Caco-2 (cell line): ENCODE data around the gene KCTD21. TPM values are rescaled to one million over a fixed set of nuclear protein-coding genes. Genes with fewer than 3 reads are reported as not detected.

Source experiments
- BruUV-seq: library from RNA; stranded (reverse); fragments of 400-500 nt; replicated peaks from 2 replicates; lab custom pipeline; 2021; lab: Mats Ljungman, UMichigan
- CTCF ChIA-PET: fragments of 300-600 bp; sonication (Branson Sonifier 250); formaldehyde crosslinking; loops from one replicate; lab custom pipeline; 2022; ENCODE audit warnings: antibody characterized with exemption; lab: Charles Lee
- POLR2A ChIA-PET: fragments of 300-600 bp; sonication (Branson Sonifier 250); formaldehyde crosslinking; loops from one replicate; lab custom pipeline; 2022; ENCODE audit warnings: antibody characterized with exemption; lab: Charles Lee
- DNase-seq, 2 experiments: peaks; one replicate each; pipeline versions ENCODE4 v3.0.0 to v3.0.0-alpha.2; 2020 to 2022
- H3K27me3 ChIP-seq: replicated peaks from 2 replicates; pipeline ENCODE4 v1.6.0; 2011; ENCODE audit warnings: low read length; ENCODE audit not compliant: control insufficient read depth, insufficient read depth
- H3K36me3 ChIP-seq: 2 replicates; pipeline ENCODE4 v1.5.1; 2011; ENCODE audit warnings: low read length; ENCODE audit not compliant: control insufficient read depth, insufficient read depth
- H3K4me1 ChIP-seq: fragments of 250-450 bp; sonication (Bioruptor Pico); 2 replicates; pipeline ENCODE4 v1.5.1; 2020; ENCODE audit warnings: mild to moderate bottlenecking
- H3K4me3 ChIP-seq: 2 replicates; pipeline ENCODE4 v1.5.1; 2011; ENCODE audit warnings: low read depth, mild to moderate bottlenecking, control low read depth, low read length
- H3K9me3 ChIP-seq: fragments of 250-450 bp; sonication (Bioruptor Pico); 2 replicates; pipeline ENCODE4 v1.5.1; 2020; ENCODE audit warnings: mild to moderate bottlenecking, moderate library complexity
- H3K27ac Mint-ChIP-seq: one replicate; pipeline ENCODE4 v1.8.0; 2022; ENCODE audit warnings: mixed read lengths; ENCODE audit not compliant: unreplicated experiment
- H3K27me3 Mint-ChIP-seq: one replicate; pipeline ENCODE4 v1.8.0; 2022; ENCODE audit warnings: mixed read lengths; ENCODE audit not compliant: insufficient read depth, unreplicated experiment
- H3K36me3 Mint-ChIP-seq: one replicate; pipeline ENCODE4 v1.8.0; 2022; ENCODE audit warnings: mild to moderate bottlenecking, mixed read lengths; ENCODE audit not compliant: insufficient read depth, unreplicated experiment
- H3K4me1 Mint-ChIP-seq: one replicate; pipeline ENCODE4 v1.8.0; 2022; ENCODE audit warnings: low read depth, mixed read lengths; ENCODE audit not compliant: unreplicated experiment
- H3K4me3 Mint-ChIP-seq: one replicate; pipeline ENCODE4 v1.8.0; 2022; ENCODE audit warnings: mild to moderate bottlenecking, moderate library complexity, mixed read lengths; ENCODE audit not compliant: unreplicated experiment
- H3K9me3 Mint-ChIP-seq: one replicate; pipeline ENCODE4 v1.8.0; 2022; ENCODE audit warnings: mixed read lengths; ENCODE audit not compliant: unreplicated experiment
- intact Hi-C: fragments of 100-400 bp; cut with micrococcal nuclease; formaldehyde crosslinking; loops from one replicate; pipeline ENCODE4 v1.10.0; 2022; ENCODE audit not compliant: unreplicated experiment
- total RNA-seq: library from RNA; stranded (reverse); gene quantifications from 2 replicates; pipeline ENCODE4 v1.2.3, GENCODE V29; 2022
- TF ChIP-seq, protein P1 (sequence below), 2 experiments: fragments of 200-600 bp in 1 of 2; IDR thresholded peaks; 1 replicate in 1 of 2; 2 replicates in 1 of 2; pipeline versions ENCODE4 v1.5.1 to v1.8.0; 2011 to 2022; ENCODE audit warnings: antibody characterized with exemption in 1 of 2, control low read depth in 1 of 2, inconsistent platforms in 1 of 2, low read depth in 1 of 2, low read length in 1 of 2, mild to moderate bottlenecking in 1 of 2, moderate library complexity in 1 of 2; ENCODE audit not compliant: insufficient read depth in 1 of 2, severe bottlenecking in 1 of 2, unreplicated experiment in 1 of 2

KCTD21 gene
- total RNA-seq, 1 experiment from 2014 or later, result 6.4 TPM

GRCh38 chr11:78217650-78218541 lies 29.5 kb upstream of the KCTD21 start:
- Histone ChIP-seq H3K4me1 (no peaks in the 10 kb centered on the region), H3K36me3 (peaks cover 3% of the 10 kb centered on the region; the same call in 1 of the 2 replicates), H3K27me3 (no peaks in the 10 kb centered on the region), H3K9me3 (no peaks in the 10 kb centered on the region), H3K4me3 (no peak overlapping the region)
- TSS peak; percentile 25 for BruUV-seq
- ChIA-PET POLR2A (no interaction called here), CTCF (interaction anchor here (0.8 kb wide), 1 partner anchor 347 kb away, joined by 3 read pairs; no protein-coding TSS in a partner anchor)
- Mint-ChIP-seq H3K36me3 (peaks cover 76% of the 10 kb centered on the region), H3K4me3 (no peak overlapping the region), H3K27me3 (no peaks in the 10 kb centered on the region), H3K9me3 (no peaks in the 10 kb centered on the region), H3K4me1 (peaks cover 7% of the 10 kb centered on the region), H3K27ac (no peak overlapping the region)
- intact Hi-C loops, result no loop called here
- no peak for DNase-seq
- TF ChIP-seq, protein P1, sequence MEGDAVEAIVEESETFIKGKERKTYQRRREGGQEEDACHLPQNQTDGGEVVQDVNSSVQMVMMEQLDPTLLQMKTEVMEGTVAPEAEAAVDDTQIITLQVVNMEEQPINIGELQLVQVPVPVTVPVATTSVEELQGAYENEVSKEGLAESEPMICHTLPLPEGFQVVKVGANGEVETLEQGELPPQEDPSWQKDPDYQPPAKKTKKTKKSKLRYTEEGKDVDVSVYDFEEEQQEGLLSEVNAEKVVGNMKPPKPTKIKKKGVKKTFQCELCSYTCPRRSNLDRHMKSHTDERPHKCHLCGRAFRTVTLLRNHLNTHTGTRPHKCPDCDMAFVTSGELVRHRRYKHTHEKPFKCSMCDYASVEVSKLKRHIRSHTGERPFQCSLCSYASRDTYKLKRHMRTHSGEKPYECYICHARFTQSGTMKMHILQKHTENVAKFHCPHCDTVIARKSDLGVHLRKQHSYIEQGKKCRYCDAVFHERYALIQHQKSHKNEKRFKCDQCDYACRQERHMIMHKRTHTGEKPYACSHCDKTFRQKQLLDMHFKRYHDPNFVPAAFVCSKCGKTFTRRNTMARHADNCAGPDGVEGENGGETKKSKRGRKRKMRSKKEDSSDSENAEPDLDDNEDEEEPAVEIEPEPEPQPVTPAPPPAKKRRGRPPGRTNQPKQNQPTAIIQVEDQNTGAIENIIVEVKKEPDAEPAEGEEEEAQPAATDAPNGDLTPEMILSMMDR (IDR thresholded peaks at IDR 0.05; ENCODE audit: insufficient read depth in 1 of 2, low read depth in 1 of 2, low read length in 1 of 2, severe bottlenecking in 1 of 2, unreplicated experiment in 1 of 2), result no peak

DNA sequence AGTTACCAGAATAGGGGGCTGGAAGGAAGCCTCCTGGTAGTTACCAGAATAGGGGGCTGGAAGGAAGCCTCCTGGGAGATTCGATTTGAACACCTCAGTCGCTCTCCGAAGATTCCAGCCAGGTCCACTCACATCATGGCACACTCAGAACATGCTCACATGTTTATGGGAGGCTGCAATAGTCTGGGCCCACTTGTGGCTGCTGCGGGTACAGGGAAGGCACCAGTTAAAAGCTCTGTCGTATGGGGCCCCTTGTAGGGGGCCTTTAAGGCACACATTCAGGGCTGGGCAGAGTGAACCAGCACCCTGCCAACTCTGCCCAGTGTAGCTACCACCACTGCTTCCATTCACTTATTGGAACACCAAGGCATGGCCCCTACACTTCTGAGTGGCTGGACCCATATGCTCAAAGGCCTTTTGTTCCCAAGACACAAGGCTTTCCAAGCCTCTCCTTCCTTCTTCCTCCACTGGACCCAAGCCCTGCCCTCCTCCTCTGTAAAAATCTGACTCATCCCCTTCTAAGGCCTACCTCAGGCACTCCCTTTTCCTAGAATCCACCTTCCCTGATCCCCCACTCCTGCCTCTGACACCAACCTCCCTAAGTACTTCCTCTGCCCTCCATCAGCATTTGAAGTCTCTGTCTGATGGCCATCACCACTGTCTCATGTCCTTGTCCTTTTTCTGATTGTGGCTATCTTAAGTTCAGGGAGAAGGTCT lies 28.3 kb upstream of the KCTD21 start:
- BruUV-seq, result no TSS peak
- CTCF ChIA-PET, result no interaction called here
- DNase-seq, result no peak
- Mint-ChIP-seq H3K27ac (peak overlapping the region; percentile 2), H3K4me1 (peaks cover 7% of the 10 kb centered on the region), H3K36me3 (peaks cover 81% of the 10 kb centered on the region), H3K27me3 (no peaks in the 10 kb centered on the region), H3K9me3 (no peaks in the 10 kb centered on the region), H3K4me3 (no peak overlapping the region)
- Histone ChIP-seq H3K36me3 (peaks cover 1% of the 10 kb centered on the region; the same call in 1 of the 2 replicates), H3K27me3 (no peaks in the 10 kb centered on the region), H3K4me1 (no peaks in the 10 kb centered on the region), H3K4me3 (no peak overlapping the region), H3K9me3 (no peaks in the 10 kb centered on the region)
- intact Hi-C loops, result no loop called here
- POLR2A ChIA-PET, result no interaction called here
- TF ChIP-seq, protein P1 (IDR thresholded peaks at IDR 0.05; ENCODE audit: insufficient read depth in 1 of 2, low read depth in 1 of 2, low read length in 1 of 2, severe bottlenecking in 1 of 2, unreplicated experiment in 1 of 2), result no peak

DNA sequence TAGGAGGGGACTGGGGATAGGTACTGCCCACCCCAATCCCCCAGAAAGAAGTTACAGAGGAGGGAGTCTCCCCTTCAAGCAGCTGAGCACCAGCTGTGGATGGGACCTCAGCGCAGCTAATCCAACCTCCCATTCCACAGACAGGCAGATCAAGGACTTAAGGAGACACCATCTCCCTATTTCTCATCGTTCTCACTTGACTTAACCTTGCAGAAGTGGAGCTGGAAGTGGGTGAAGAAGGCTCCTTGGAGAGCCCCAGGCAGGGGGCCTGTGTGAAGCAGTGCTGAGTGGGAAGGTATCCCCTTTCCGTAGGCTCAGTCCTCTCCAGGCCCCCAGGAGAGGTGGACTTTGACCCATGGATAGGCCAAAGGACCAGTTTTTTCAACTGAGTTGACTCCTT lies 27.6 kb upstream of the KCTD21 start:
- intact Hi-C loops, result no loop called here
- no peaks in the 10 kb centered on the region for H3K27me3 ChIP-seq
- ChIA-PET CTCF (no interaction called here), POLR2A (no interaction called here)
- no peaks in the 10 kb centered on the region for H3K9me3 ChIP-seq
- H3K36me3 Mint-ChIP-seq, result peaks cover 81% of the 10 kb centered on the region
- BruUV-seq, result no TSS peak
- no peaks in the 10 kb centered on the region for H3K4me1 ChIP-seq
- peaks cover 7% of the 10 kb centered on the region for H3K4me1 Mint-ChIP-seq
- peaks cover 1% of the 10 kb centered on the region; the same call in 1 of the 2 replicates for H3K36me3 ChIP-seq
- TF ChIP-seq, protein P1 (IDR thresholded peaks at IDR 0.05; ENCODE audit: insufficient read depth in 1 of 2, low read depth in 1 of 2, low read length in 1 of 2, severe bottlenecking in 1 of 2, unreplicated experiment in 1 of 2), result no peak
- H3K27me3 Mint-ChIP-seq, result no peaks in the 10 kb centered on the region
- H3K27ac Mint-ChIP-seq, result no peak overlapping the region
- H3K4me3 Mint-ChIP-seq, result no peak overlapping the region
- H3K9me3 Mint-ChIP-seq, result no peaks in the 10 kb centered on the region
- DNase-seq, result no peak
- no peak overlapping the region for H3K4me3 ChIP-seq
